GM23338 (cell line): ENCODE measurements around the gene DNAJA2. TPM values are rescaled to one million over a fixed set of nuclear protein-coding genes. Genes with fewer than 3 reads are reported as not detected.

Experiments used
- ATAC-seq: fragments of 200-7000 bp; cut with Tn5 transposase; 3 replicates; pipeline ENCODE4 v1.9.1; 2020
- DNase-seq: peaks from one replicate; pipeline ENCODE4 v3.0.0-alpha.2; 2015; ENCODE audit warnings: low spot score
- H2AFZ ChIP-seq: fragments of 200-600 bp; sonication (generic); 2 replicates; pipeline ENCODE4 v1.8.0; 2016; ENCODE audit warnings: antibody characterized with exemption, mild to moderate bottlenecking, moderate library complexity
- H3F3A ChIP-seq: fragments of 200-600 bp; sonication (generic); replicated peaks from 2 replicates; pipeline ENCODE4 v1.8.0; 2017; ENCODE audit warnings: antibody characterized with exemption, mixed run types, low read depth
- H3K27ac ChIP-seq: fragments of 200-600 bp; sonication (generic); 2 replicates; pipeline ENCODE4 v1.6.1; 2016; ENCODE audit warnings: low read depth
- H3K27me3 ChIP-seq: fragments of 200-600 bp; sonication (generic); 2 replicates; pipeline ENCODE4 v1.8.0; 2016; ENCODE audit warnings: mild to moderate bottlenecking, mixed run types, moderate library complexity; ENCODE audit not compliant: insufficient read depth
- H3K36me3 ChIP-seq: fragments of 200-600 bp; sonication (generic); 2 replicates; pipeline ENCODE4 v1.8.0; 2016; ENCODE audit warnings: mild to moderate bottlenecking; ENCODE audit not compliant: insufficient read depth
- H3K4me1 ChIP-seq: fragments of 200-600 bp; sonication (generic); 2 replicates; pipeline ENCODE4 v1.8.0; 2016; ENCODE audit warnings: mild to moderate bottlenecking, moderate library complexity; ENCODE audit not compliant: insufficient read depth
- H3K4me2 ChIP-seq: fragments of 200-600 bp; sonication (generic); 2 replicates; pipeline ENCODE4 v1.7.1; 2017; ENCODE audit warnings: mixed run types
- H3K4me3 ChIP-seq: fragments of 200-600 bp; sonication (generic); 2 replicates; pipeline ENCODE4 v1.6.1; 2016; ENCODE audit warnings: mixed run types
- H3K79me2 ChIP-seq: fragments of 200-600 bp; sonication (generic); replicated peaks from 2 replicates; pipeline ENCODE4 v1.8.0; 2017; ENCODE audit warnings: mild to moderate bottlenecking; ENCODE audit not compliant: insufficient read depth
- H3K9me2 ChIP-seq: fragments of 200-600 bp; sonication (generic); 2 replicates; pipeline ENCODE4 v1.8.0; 2017; ENCODE audit not compliant: insufficient read depth
- H4K20me1 ChIP-seq: fragments of 200-600 bp; sonication (generic); replicated peaks from 2 replicates; pipeline ENCODE4 v1.8.0; 2017; ENCODE audit warnings: mild to moderate bottlenecking; ENCODE audit not compliant: insufficient read depth
- H3K27ac Mint-ChIP-seq: 2 replicates; pipeline ENCODE4 v1.8.0; 2020; ENCODE audit warnings: inconsistent platforms, mild to moderate bottlenecking, moderate library complexity, mixed read lengths
- H3K27me3 Mint-ChIP-seq: 3 replicates; pipeline ENCODE4 v1.8.0; 2022; ENCODE audit warnings: low read depth, mild to moderate bottlenecking, moderate library complexity, mixed read lengths, inconsistent platforms; ENCODE audit not compliant: insufficient read depth, poor library complexity
- H3K36me3 Mint-ChIP-seq: 3 replicates; pipeline ENCODE4 v1.8.0; 2021; ENCODE audit warnings: low read depth, mild to moderate bottlenecking, inconsistent platforms, moderate library complexity, mixed read lengths
- H3K4me1 Mint-ChIP-seq: 3 replicates; pipeline ENCODE4 v1.8.0; 2020; ENCODE audit warnings: mild to moderate bottlenecking, inconsistent platforms, mixed read lengths
- H3K4me3 Mint-ChIP-seq: 3 replicates; pipeline ENCODE4 v1.8.0; 2021; ENCODE audit warnings: moderate library complexity, mild to moderate bottlenecking, inconsistent platforms, mixed read lengths
- H3K9me3 Mint-ChIP-seq: 3 replicates; pipeline ENCODE4 v1.8.0; 2020; ENCODE audit warnings: moderate library complexity, mild to moderate bottlenecking, inconsistent platforms, mixed read lengths
- CREB1 ChIP-seq: fragments of 250-450 bp; sonication (Bioruptor Pico); IDR thresholded peaks from 2 replicates; pipeline ENCODE4 v1.5.0; 2020; ENCODE audit warnings: low read depth, mild to moderate bottlenecking, moderate library complexity
- CTCF ChIP-seq, 2 experiments: fragments of 200-600 bp in 1 of 2; sonication (generic) in 1 of 2; conservative IDR thresholded peaks; 2 replicates each; pipeline versions ENCODE4 v1.5.1 to v1.6.1; 2016 to 2017; ENCODE audit warnings: antibody characterized with exemption in 2 of 2, low read depth in 2 of 2, mild to moderate bottlenecking in 2 of 2, moderate library complexity in 1 of 2
- EZH2 ChIP-seq: fragments of 200-600 bp; sonication (generic); IDR thresholded peaks from one replicate; pipeline ENCODE4 v1.8.0; 2017; ENCODE audit warnings: antibody characterized with exemption, mild to moderate bottlenecking, low read depth; ENCODE audit not compliant: unreplicated experiment
- EZH2phosphoT487 ChIP-seq: fragments of 200-600 bp; sonication (generic); IDR thresholded peaks from one replicate; pipeline ENCODE4 v1.8.1; 2018; ENCODE audit warnings: antibody characterized with exemption; ENCODE audit not compliant: unreplicated experiment
- NANOG ChIP-seq: IDR thresholded peaks from 2 replicates; pipeline ENCODE4 v1.6.1; 2016; ENCODE audit warnings: antibody characterized with exemption, borderline replicate concordance
- POLR2AphosphoS5 ChIP-seq: IDR thresholded peaks from 2 replicates; pipeline ENCODE4 v1.6.1; 2016; ENCODE audit warnings: antibody characterized with exemption, low read depth
- STAT1 ChIP-seq: IDR thresholded peaks from one replicate; pipeline ENCODE4 v1.6.1; 2016; ENCODE audit warnings: antibody characterized with exemption; ENCODE audit not compliant: unreplicated experiment
- ZNF331 ChIP-seq: fragments of 250-450 bp; sonication (Bioruptor Pico); IDR thresholded peaks from 2 replicates; pipeline ENCODE4 v1.5.0; 2020; ENCODE audit warnings: low read depth, mild to moderate bottlenecking, moderate library complexity
- polyA plus RNA-seq: library from polyadenylated mRNA; unstranded; fragments of >200 nt; fragmentation: Nextera tagmentation; extraction: Ambion mirVana; gene quantifications from 2 replicates; pipeline ENCODE4 v1.2.1, GENCODE V29; 2016
- total RNA-seq: library from RNA; depleted of rRNA; stranded (reverse); fragments of >200 nt; shearing (Covaris generic); gene quantifications from 2 replicates; pipeline ENCODE4 v1.2.3, GENCODE V29; 2014

The DNAJA2 gene
- total and polyA plus RNA-seq, 2 experiments from 2014 or later, result 94.5 to 101 TPM

GRCh38 chr16:46950009-46950408 is 23.5 kb downstream of the DNAJA2 start:
- no peak overlapping the region for H3K4me3 Mint-ChIP-seq
- H3K4me1 Mint-ChIP-seq, result no peaks in the 10 kb centered on the region
- peaks cover 8% of the 10 kb centered on the region for H3K27me3 Mint-ChIP-seq

DNA sequence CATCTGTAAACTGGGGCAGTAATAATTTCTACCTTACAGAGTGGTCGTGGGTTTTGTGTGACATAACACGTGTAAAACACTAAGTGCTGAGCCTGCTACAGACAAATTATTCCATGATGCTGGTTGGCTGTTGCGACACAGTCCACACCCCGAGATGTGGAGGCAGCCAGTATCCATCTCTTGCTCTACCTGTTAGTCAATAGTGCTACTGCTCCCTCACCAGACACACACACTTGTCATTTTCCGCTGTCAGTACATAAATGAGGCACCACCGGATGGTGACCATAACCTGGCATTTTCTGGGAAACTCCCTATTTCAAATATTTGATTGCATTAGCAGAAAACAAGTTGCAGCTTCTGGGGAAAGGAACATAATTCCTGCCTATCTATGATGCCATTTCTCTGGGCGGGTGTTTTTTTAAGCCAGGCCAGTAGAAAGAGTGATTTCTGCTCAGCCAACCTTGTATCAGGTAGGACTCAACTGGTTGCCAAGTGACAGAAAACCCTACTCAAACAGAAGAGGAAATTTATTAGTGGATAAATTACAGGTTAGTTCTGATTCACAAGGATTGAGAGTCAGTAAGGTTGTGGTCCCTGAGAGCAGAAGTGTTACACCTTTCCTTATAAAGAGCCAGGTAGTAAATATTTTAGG is 24.1 kb downstream of the DNAJA2 start:
- Histone ChIP-seq H3K4me2 (no peak overlapping the region), H3K27ac (no peak overlapping the region), H3K4me3 (no peak overlapping the region), H4K20me1 (no peaks in the 10 kb centered on the region), H3F3A (no peaks in the 10 kb centered on the region), H3K36me3 (no peaks in the 10 kb centered on the region), H3K79me2 (no peaks in the 10 kb centered on the region), H2AFZ (peak overlapping the region; percentile 32), H3K27me3 (no peaks in the 10 kb centered on the region), H3K9me2 (no peaks in the 10 kb centered on the region), H3K4me1 (no peaks in the 10 kb centered on the region)
- Mint-ChIP-seq H3K4me3 (no peak overlapping the region), H3K27ac (no peak overlapping the region), H3K27me3 (peaks cover 7% of the 10 kb centered on the region), H3K9me3 (no peaks in the 10 kb centered on the region), H3K36me3 (peaks cover 4% of the 10 kb centered on the region; the same call in 2 of the 3 replicates), H3K4me1 (no peaks in the 10 kb centered on the region)
- DNase-seq (no peak), ATAC-seq (no peak)
- TF ChIP-seq NANOG (no peak), STAT1 (no peak), ZNF331 (no peak), CREB1 (CRISPR knock-in tag) (no peak), POLR2AphosphoS5 (no peak)

More at GRCh38 chr16:46950009-46950408, 23.5 kb downstream of the DNAJA2 start:
- DNase-seq (no peak), ATAC-seq (no peak)
- H3K9me2 ChIP-seq, result no peaks in the 10 kb centered on the region
- no peak overlapping the region for H3K27ac ChIP-seq
- no peaks in the 10 kb centered on the region for H3F3A ChIP-seq
- no peaks in the 10 kb centered on the region for H3K27me3 ChIP-seq
- H3K36me3 Mint-ChIP-seq, result peaks cover 9% of the 10 kb centered on the region; the same call in 2 of the 3 replicates
- no peak overlapping the region for H3K27ac Mint-ChIP-seq
- no peaks in the 10 kb centered on the region for H3K4me1 ChIP-seq
- TF ChIP-seq EZH2phosphoT487 (no peak), NANOG (no peak), POLR2AphosphoS5 (no peak), ZNF331 (no peak), CTCF (conservative IDR thresholded peaks at IDR 0.05; ENCODE audit: low read depth in 2 of 2) (no peak), EZH2 (no peak)
- H4K20me1 ChIP-seq, result no peaks in the 10 kb centered on the region
- H3K36me3 ChIP-seq, result no peaks in the 10 kb centered on the region
- H3K4me3 ChIP-seq, result no peak overlapping the region
- H3K4me2 ChIP-seq, result no peak overlapping the region
- no peaks in the 10 kb centered on the region for H3K9me3 Mint-ChIP-seq
- no peak overlapping the region for H2AFZ ChIP-seq
- no peaks in the 10 kb centered on the region for H3K79me2 ChIP-seq

DNA sequence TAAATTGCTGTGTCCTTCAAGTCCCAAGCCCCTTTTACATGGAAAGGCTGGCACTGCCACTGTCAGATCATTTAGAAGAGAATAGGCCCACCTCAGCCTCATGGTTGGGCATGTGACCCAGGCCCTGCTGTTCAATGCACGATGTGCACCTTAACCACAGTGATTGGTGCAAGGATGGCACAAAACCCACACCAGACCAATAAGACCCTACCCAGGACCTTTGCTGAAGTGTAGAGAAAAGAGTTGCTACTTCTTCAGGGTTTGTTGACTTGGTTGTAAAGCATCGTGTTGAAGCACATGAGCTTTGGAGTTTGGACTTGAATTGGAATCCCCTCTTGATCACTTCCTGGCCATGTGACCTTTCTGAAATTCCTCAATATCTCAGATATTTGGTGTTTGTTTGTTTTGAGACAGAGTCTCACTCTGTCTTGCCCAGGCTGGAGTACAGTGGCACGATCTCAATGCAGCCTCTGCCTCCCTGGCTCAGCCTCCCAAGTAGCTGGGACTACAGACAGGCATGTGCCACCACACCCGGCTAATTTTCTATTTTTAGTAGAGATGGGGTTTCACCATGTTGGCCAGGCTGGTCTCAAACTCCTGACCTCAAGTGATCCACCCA is 24.8 kb downstream of the DNAJA2 start:
- H3K27me3 ChIP-seq, result no peaks in the 10 kb centered on the region
- no peaks in the 10 kb centered on the region for H3F3A ChIP-seq
- DNase-seq (no peak), ATAC-seq (no peak)
- no peaks in the 10 kb centered on the region for H3K36me3 ChIP-seq
- H3K4me2 ChIP-seq, result no peak overlapping the region
- H2AFZ ChIP-seq, result no peak overlapping the region
- H3K36me3 Mint-ChIP-seq, result no peaks in the 10 kb centered on the region
- no peaks in the 10 kb centered on the region for H3K4me1 Mint-ChIP-seq
- no peak overlapping the region for H3K27ac ChIP-seq
- H3K4me3 ChIP-seq, result no peak overlapping the region
- no peak overlapping the region for H3K27ac Mint-ChIP-seq
- H3K27me3 Mint-ChIP-seq, result peaks cover 3% of the 10 kb centered on the region
- no peaks in the 10 kb centered on the region for H4K20me1 ChIP-seq
- peaks cover 2% of the 10 kb centered on the region; the same call in 1 of the 2 replicates for H3K4me1 ChIP-seq
- no peaks in the 10 kb centered on the region for H3K9me3 Mint-ChIP-seq
- no peak overlapping the region for H3K4me3 Mint-ChIP-seq
- no peaks in the 10 kb centered on the region for H3K79me2 ChIP-seq
- no peaks in the 10 kb centered on the region for H3K9me2 ChIP-seq
- TF ChIP-seq CREB1 (CRISPR knock-in tag) (no peak), NANOG (no peak), ZNF331 (no peak)
